Nephron (organoid): ENCODE measurements around the gene MESD.
A peak's percentile ranks its signal among the peaks of the same experiment; 100 is the strongest.

Experiments used
- H3K27ac Mint-ChIP-seq, 3 experiments: 2 replicates each; pipeline ENCODE4 v1.8.0; 2020; ENCODE audit warnings: mixed read lengths in 3 of 3, mild to moderate bottlenecking in 2 of 3, moderate library complexity in 1 of 3
- H3K27me3 Mint-ChIP-seq: 2 replicates; pipeline ENCODE4 v1.8.0; 2021; ENCODE audit warnings: low read depth, mild to moderate bottlenecking, moderate library complexity, mixed read lengths
- H3K36me3 Mint-ChIP-seq: 2 replicates; pipeline ENCODE4 v1.8.0; 2020; ENCODE audit warnings: low read depth, mixed read lengths
- H3K4me1 Mint-ChIP-seq: 2 replicates; pipeline ENCODE4 v1.8.0; 2020; ENCODE audit warnings: mixed read lengths
- H3K4me3 Mint-ChIP-seq, 3 experiments: 2 replicates each; pipeline ENCODE4 v1.8.0; 2020; ENCODE audit warnings: mild to moderate bottlenecking in 3 of 3, mixed read lengths in 3 of 3, moderate library complexity in 2 of 3
- H3K9me3 Mint-ChIP-seq: 2 replicates; pipeline ENCODE4 v1.8.0; 2020; ENCODE audit warnings: mixed read lengths
- TF ChIP-seq, protein P1 (sequence below), 3 experiments: fragments of 200-600 bp; sonication (generic); IDR thresholded peaks; one replicate each; pipeline ENCODE4 v1.5.0; 2021; ENCODE audit warnings: antibody characterized with exemption in 3 of 3; ENCODE audit not compliant: unreplicated experiment in 3 of 3

The MESD gene

DNA sequence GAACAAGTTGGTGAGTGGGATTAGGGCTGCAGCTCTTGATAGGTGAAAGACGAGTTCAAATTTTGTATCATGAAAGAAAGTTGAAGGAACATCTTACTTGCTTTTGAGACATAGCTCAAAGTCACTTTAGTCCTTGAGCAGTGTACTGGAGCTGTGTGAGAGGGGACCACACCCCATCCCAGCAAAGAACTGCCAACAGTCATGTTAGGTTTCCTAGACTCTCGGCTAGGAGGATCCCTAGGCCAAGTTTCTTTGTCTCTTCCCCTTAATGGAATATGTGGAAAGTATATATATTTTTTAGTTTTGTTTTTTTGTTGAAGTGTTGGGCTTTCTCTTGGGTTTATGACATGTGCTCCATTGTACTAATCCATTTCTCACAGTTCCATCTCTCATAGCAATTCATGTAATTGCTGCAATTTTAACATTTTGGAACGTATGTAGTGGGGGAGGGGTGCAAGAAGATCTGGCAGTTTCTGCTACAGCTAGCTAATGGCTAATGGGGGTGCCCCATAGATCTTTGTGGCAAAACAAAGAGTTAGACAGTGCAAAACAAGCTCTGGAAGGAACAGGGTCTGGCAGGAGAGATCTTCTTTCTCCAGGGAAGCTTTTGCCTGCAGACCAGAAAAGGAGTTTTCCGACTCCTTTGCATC is 36.2 kb upstream of the MESD start:
- H3K27me3 Mint-ChIP-seq, result no peaks in the 10 kb centered on the region
- peak overlapping the region in 1 of 3 experiments; percentile 16 for H3K4me3 Mint-ChIP-seq
- H3K27ac Mint-ChIP-seq, result peak overlapping the region in 2 of 3 experiments; percentile 86 to 90
- TF ChIP-seq, protein P1, sequence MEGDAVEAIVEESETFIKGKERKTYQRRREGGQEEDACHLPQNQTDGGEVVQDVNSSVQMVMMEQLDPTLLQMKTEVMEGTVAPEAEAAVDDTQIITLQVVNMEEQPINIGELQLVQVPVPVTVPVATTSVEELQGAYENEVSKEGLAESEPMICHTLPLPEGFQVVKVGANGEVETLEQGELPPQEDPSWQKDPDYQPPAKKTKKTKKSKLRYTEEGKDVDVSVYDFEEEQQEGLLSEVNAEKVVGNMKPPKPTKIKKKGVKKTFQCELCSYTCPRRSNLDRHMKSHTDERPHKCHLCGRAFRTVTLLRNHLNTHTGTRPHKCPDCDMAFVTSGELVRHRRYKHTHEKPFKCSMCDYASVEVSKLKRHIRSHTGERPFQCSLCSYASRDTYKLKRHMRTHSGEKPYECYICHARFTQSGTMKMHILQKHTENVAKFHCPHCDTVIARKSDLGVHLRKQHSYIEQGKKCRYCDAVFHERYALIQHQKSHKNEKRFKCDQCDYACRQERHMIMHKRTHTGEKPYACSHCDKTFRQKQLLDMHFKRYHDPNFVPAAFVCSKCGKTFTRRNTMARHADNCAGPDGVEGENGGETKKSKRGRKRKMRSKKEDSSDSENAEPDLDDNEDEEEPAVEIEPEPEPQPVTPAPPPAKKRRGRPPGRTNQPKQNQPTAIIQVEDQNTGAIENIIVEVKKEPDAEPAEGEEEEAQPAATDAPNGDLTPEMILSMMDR (IDR thresholded peaks at IDR 0.05; ENCODE audit: unreplicated experiment in 3 of 3), result no peak
- peaks cover 4% of the 10 kb centered on the region for H3K9me3 Mint-ChIP-seq
- no peaks in the 10 kb centered on the region for H3K36me3 Mint-ChIP-seq
- peaks cover 27% of the 10 kb centered on the region for H3K4me1 Mint-ChIP-seq

DNA sequence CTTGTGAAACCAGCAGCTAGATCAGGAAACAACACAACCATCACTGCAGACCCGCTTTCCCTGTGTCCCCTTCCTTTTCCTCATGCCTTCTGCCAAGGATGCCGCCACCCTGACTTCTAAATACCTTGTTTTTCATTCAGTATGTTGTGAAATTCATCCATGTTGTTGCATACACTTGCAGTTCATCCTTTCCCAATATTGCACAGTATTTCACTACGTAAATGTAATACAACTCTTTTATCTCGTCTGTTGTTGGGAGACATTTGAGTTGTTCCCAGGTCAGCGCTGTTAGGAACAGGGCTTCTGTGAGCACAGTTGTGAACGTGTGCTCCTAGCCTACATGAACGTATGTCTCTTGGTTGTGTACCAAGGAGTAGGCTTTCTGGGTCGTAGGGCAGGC is 35.3 kb upstream of the MESD start:
- peaks cover 27% of the 10 kb centered on the region for H3K4me1 Mint-ChIP-seq
- peaks cover 4% of the 10 kb centered on the region for H3K9me3 Mint-ChIP-seq
- peak overlapping the region in 2 of 3 experiments; percentile 51 to 84 for H3K27ac Mint-ChIP-seq
- no peaks in the 10 kb centered on the region for H3K27me3 Mint-ChIP-seq
- TF ChIP-seq, protein P1 (IDR thresholded peaks at IDR 0.05; ENCODE audit: unreplicated experiment in 3 of 3), result no peak
- H3K4me3 Mint-ChIP-seq, result no peak overlapping the region
- H3K36me3 Mint-ChIP-seq, result no peaks in the 10 kb centered on the region

DNA sequence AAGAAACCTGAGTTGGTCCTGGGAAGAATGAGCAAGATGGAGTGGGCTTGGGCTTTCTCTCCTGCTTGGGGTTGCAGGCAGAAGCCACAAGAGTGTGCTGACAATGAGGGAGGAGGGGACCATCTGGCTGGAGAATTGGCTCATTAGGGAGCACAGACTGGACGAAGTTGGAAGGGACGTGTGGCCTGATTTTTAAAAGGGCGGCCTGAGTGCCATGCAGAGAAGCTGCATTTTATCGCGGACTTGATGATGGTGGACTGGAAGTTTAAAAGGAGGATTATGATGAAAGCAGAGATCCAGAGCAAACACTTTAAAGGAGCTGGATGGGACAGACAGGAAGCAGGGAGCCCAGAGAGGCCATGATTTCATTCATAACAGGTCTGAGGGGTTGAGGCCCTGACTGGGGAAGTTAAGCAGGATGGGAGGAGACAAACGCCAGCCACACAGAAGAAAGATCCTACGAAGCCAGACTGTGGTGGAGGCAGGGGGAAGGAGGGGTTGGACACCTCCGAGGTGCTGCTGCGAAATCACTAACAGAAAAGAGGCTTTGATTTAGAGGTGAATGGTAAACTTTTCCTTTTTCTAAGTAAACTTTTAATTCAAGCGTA is 34.8 kb upstream of the MESD start:
- H3K4me3 Mint-ChIP-seq, result no peak overlapping the region
- H3K27ac Mint-ChIP-seq, result peak overlapping the region; percentile 51 to 84 (median 76)
- no peaks in the 10 kb centered on the region for H3K27me3 Mint-ChIP-seq
- H3K9me3 Mint-ChIP-seq, result no peaks in the 10 kb centered on the region
- H3K4me1 Mint-ChIP-seq, result peaks cover 27% of the 10 kb centered on the region
- TF ChIP-seq, protein P1 (IDR thresholded peaks at IDR 0.05; ENCODE audit: unreplicated experiment in 3 of 3), result no peak
- no peaks in the 10 kb centered on the region for H3K36me3 Mint-ChIP-seq

DNA sequence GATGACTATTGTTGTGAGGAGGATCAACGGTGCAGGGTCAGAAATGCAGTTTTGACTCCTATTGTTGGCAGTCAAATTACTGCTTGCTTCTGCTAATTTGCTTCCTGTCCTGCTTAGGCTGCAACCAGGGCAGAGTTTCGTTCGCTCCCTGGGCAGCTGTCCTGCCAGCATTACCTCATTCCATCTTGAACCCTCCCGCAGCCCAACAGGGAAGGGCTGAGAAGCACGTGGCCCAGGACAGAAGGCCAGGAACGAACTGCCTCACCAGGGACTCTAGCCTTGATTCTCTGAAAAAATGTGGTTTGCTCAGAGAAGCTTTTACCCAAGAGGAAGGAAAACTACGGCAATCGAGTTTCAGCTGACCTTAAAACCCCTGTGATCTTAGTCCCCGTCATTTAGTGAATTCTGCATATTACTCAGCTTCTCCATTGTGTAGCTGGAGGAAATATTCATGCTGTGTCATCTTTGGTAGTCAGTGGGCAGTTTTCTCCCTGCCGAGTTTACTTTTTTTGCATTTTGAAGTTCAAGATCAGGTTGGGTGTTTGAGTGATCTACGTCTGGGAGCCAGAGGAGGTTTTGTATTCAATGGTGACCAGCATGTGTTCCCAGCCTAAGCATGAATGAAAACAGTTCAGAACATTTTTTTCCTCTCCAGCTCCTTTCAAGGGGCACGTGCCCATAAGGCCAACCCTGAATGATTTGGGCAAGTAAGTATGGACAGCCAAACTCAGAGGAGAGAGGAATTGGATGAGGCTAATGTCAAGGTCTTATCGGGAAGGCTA is 34.1 kb upstream of the MESD start:
- Mint-ChIP-seq H3K27me3 (no peaks in the 10 kb centered on the region), H3K27ac (peak overlapping the region; percentile 51 to 84 (median 76)), H3K4me1 (peaks cover 27% of the 10 kb centered on the region), H3K36me3 (no peaks in the 10 kb centered on the region), H3K4me3 (no peak overlapping the region), H3K9me3 (no peaks in the 10 kb centered on the region)
- TF ChIP-seq, protein P1 (IDR thresholded peaks at IDR 0.05; ENCODE audit: unreplicated experiment in 3 of 3), result no peak

DNA sequence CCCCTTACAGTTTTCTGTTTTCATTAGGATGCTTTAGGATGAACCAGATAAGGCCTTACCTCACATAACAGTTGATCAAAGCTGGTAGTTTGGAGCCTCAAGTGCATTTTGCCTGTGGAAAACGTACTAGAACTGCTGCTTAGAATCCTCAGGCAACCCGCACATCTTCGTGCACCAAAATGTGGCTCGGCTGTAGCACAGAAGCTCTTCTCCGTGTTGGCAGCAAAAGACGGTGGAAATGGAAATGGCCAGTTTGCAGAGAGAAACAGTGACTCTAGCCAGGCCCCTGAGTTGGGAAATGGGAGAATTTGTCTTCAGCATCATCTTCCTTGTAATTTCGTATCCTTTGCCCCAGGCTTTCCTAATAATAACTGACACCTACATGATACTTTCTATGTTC is 31.7 kb upstream of the MESD start:
- Mint-ChIP-seq H3K9me3 (no peaks in the 10 kb centered on the region), H3K27me3 (no peaks in the 10 kb centered on the region), H3K36me3 (no peaks in the 10 kb centered on the region), H3K4me1 (peaks cover 20% of the 10 kb centered on the region), H3K4me3 (no peak overlapping the region), H3K27ac (no peak overlapping the region)
- TF ChIP-seq, protein P1 (IDR thresholded peaks at IDR 0.05; ENCODE audit: unreplicated experiment in 3 of 3), result no peak
